HK-2 (cell line): ENCODE measurements around the gene RGS10.
"Not testable (repeated sequence)": the region's sequence is repeated elsewhere in the genome, so short reads cannot be mapped to it uniquely, and the experiment has no call there.

Experiments
- DNase-seq: peaks from one replicate; pipeline ENCODE4 v3.0.0-alpha.2; 2018; ENCODE audit not compliant: unreplicated experiment

Gene RGS10

DNA sequence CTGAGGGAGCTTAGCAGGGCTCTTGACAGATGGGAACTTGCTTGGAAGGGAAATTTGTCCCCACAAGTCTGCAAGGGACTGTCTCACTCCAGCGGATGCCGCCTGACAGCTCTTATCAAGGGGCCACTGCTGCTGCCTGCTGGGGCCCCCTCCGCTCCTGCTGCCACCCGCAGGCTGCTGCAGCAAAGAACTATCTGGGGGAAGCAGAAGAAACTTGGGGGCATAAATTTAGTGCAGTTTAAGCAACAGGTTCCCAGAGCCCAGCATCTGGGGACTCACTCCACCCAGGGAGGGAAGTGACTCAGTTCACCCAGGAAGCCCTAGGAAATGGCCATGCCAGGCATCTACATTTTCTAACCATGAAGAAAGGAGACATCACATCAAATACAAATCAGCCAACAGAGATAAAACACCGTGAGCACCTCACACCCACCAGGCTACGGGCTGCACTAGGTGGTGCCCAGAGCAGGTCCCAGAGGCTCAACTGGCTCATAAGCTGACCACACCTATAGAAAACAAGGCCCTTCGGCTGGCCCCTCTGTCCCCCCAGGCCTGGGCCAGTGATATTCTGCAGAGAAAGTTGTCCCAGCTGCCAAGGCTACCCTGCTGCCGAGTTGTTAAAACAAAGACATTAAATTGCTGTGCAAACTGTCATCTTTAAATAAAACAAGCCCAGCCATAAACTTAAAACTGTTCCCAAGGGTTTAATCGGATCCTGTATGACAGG lies 3.7 kb downstream of the RGS10 start:
- no peak for DNase-seq

DNA sequence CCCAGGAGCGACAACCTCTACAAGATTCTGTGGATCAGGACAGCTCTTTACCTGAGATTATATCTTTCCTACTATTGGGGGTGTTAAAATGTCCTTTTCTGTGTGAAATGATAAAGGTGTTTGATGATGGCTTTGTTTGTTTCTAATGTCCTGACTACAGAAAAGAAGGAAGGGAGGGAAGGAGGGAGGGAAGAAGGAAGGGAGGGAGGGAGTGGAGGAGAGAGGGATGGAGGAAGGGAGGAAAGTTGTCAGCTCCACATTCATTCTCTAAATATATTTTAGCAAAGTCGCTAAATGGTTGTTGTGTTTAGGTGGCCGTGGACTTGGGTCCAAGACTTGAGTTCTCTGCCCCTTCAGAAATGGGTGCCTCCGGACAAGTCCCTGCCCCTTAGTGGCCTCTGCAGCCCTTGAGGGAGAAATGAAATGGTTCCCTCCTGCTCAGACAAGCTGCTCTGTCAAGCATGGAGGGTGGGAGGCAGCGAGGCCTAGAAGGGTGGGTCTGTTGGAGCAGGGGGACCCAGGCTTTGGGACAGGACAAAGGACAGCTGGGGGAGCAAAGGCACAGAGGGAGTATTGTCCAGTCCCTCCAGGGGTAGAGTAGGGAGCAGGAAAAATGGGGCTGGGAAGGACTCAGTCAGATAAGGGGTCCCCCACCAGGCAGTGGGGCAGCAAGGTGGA lies 4.4 kb downstream of the RGS10 start:
- DNase-seq, result no peak

DNA sequence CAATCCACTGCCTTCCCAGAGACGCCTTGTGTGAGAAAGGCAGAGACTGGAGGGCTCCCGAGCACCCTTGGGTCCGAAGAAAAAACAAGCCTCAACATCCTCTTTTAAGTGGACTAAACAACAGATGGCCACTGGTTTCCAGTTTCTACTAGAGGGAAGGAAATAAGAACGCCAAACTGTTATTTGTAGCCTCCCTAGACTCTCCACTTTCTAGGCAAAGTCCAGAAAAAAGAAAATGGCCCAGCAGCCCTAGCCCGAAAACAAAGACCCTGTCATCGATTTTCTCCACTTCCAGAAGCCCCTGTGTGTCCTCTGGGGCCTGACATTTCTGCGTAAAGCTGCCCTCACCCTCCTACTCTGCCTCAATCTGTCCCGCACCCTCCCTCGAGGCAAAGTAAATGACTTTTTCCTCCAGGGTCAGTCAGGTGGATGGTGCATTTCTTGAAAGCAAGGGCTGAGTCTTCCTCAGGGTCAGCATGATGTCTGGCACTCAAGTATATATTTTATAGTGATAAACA lies 6.0 kb downstream of the RGS10 start:
- DNase-seq, result no peak

DNA sequence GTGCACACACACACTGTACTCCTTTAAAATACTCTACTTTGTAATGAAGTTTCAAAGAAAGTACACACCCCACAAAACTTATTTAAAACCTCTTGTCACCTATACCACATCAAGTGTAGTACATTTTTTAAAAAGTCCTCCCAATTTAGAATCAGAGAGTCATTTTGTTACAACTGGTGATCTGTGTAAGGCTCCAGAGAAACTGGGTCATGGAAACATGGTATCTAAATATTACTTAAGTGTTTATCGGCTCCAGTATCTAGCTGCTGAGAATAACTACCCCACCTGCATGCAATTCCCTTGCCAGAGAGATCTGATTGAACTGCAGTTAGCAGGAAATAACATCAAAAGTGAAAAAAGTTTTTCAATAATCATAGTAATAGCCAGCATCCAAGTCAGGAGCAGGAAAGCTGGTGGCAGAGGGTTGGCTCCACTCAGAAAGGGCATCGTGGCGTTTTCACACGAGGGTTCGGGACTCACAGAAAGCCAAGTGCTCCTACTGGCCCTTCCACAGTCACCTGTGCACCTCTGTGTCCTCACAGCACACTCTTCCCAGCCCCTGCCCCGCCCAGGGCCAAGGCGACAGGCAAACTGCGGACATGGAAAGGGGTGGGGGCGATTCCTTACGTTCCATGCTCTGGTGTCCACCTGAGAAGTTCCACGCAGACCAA lies 6.5 kb downstream of the RGS10 start:
- DNase-seq, result no peak

DNA sequence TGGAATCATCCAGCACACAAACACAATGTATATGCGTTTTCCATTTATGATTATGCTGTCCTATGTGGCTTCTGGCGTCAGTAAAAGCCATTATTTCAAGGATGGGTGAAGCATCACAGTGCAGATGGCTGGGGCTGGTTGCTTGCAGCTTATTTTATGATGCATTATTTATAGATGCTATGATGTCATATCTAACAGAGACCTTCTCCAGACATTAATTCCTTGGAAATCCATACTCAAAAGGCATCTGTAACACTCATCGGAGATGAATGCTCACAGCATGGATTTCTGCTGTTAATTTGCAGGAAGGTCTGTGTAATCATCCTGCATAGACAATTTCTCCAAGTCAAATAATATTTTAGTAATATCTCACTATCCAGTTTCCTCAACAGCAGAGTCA lies 7.2 kb downstream of the RGS10 start:
- no peak for DNase-seq

DNA sequence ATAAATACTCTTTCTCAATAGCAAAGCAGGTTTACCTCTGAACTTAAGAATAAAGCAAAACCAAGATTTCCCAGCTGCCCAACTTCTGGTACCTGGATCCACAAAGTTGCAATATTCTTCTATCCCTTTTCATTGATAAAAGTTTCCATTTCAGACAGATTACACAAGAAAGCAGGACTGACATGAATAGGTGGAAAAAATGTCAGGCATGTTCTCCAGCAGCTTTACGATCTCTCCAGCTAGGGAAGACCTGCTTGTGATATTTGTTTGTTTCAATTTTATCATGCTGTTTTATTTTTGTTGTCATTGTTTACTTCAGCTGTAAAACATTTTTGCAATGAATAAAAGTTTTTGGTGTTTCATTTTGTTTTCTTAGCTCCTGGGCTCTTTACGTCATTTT lies 9.0 kb downstream of the RGS10 start:
- DNase-seq, result no peak

DNA sequence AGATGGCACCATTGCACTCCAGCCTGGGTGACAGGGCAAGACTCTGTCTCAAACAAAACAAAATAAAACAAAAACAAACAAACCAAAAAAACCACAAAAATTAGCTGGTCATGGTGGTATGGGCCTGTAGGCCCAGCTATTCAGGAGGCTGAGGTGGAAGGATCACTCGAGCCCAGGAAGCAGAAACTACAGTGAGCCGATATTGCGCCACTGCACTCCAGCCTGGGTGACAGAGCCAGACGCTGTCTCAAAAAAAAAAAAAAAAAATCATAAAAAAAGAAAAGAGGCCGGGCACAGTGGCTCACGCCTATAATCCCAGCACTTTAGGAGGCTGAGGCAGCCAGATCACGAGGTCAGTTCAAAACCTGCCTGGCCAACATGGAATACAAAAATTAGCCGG lies 9.7 kb downstream of the RGS10 start:
- not testable (repeated sequence) for DNase-seq

DNA sequence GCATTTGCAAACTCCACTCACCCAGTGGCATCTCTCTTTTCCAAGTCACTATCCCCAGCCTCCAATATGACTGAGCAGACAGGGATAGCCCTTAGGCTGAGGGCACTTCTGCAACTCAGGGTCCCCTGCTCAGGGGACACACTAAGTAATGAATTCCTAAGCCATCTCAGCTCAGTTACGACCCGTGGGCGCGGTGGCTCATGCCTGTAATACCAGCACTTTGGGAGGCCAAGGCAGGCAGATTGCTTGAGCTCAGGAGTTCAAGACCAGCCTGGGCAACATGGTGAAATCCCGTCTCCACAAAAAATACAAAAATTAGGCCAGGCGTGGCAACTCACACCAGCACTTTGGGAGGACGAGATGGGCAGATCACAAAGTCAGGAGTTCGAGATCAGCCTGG lies 10.3 kb downstream of the RGS10 start:
- DNase-seq, result not testable (repeated sequence)

DNA sequence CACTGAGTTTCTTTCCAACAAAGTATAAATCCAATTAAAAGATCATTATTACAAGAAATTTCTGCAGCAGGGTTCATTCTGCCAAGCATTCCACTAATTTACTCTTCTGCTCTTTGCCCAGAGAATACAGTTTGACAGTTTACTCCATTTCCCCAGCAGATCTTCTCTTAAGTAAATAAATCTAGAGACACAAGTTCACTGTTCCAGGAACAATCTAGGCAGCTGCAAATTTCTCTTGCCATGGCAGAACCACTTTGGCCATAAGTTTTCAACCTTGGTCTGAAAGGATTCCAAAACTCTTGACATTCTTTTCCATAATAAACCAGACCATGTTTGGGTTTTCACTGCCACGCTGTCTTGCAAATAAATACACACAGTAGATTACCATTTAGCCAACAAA lies 11.5 kb downstream of the RGS10 start:
- no peak for DNase-seq

DNA sequence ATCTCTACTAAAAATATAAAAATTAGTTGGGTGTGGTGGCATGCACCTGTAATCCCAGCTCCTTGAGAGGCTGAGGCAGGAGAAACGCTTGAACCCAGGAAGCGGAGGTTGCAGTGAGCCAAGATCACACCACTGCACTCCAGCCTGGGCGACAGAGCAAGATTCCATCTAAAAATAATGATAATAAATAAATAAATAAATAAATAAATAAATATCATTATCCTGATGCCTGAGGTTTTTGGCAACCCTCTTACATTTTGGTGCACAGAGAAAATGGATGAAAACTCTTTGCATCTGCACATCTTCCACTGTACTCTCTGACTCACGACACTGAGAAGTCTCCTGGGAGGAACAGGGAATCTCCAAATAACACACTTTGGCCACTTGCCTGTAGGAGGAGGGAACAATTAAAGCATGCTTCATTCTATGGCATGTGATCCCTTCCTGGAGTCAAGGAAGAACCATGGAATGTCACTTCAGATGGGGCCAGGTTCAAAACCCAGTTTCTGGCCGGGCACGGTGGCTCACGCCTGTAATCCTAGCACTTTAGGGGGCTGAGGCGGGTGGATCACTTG lies 13.8 kb downstream of the RGS10 start:
- DNase-seq, result not testable (repeated sequence)

DNA sequence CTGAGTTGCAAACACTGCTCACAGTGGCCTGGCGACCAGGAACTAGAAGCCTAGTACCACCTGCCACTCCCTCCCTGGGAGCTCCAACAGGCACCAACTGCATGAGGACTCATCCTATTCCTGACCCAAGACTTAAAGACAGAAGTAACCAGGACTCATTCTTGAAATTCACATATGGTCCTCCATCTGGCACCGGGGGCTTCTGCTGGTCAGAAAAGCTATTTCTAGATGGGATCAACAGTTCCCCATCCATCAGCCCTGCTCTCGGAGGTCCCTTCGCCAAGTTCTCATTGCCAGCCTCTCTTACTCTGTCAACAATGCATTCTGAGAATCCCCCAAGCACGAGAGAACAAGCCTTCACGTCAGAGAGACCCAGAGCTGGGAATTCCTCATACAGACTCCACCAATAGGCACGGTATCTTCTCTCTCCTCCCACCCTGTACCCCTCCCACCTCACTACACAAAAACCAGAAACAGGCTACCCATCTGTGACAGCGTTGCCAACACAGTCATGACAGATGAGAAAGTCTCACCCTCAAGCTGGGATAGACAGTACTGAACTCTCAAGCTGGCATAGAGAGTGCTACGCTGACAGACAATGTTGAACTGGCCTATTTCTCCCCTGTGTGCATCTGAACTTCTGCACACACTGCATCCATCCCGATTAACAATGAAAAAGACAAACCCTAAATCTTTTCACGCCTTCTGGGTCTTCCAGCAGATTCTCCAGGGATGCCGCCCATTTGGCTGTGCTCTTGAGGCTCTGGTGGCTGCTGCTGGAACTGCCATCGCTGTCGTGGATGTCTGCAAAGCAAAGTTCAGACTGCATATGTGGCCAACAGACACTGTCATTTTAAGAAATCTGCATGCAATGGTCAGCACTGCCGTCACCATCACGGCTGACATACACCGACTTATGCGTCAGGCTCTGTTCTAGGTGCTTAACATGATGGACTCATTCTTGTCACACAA lies 15.6 kb downstream of the RGS10 start:
- DNase-seq, result no peak

DNA sequence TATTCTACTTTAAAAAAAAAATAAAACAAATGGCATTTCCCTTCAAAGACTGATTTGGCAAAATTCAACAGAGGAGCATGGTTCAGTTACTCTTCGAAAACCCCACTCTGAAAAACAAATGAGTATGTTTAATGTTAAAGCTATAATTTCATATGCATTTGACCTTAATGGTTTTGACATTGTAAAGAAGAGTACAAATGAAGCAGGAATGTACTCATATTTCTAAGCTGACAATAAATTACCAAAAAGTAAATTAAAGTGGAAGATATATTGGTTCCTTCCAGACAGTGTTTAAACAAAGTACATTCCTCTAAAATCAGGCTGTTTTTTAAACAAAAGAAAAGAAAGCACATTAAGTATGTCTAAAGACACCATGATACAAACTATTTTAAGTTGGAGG lies 16.4 kb downstream of the RGS10 start:
- no peak for DNase-seq

DNA sequence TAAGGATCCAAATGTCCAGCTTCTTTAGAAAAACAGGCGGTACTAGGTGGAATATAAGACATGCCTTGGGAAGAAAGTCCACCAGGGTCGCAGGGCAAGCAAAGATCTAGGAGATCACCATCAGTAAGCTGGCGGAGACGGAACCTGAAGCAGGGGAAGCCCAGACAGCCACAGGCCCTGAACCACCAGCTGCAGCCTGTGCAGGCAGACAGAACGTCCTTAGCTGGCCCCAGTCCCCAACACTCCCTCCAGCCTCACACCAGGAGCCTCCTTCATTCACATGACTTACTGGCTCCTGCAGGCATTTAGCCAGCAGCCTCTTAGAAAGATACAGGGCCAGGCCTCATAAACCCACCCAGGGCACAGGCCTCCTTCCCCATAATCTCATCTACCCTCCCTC lies 17.4 kb downstream of the RGS10 start:
- no peak for DNase-seq

DNA sequence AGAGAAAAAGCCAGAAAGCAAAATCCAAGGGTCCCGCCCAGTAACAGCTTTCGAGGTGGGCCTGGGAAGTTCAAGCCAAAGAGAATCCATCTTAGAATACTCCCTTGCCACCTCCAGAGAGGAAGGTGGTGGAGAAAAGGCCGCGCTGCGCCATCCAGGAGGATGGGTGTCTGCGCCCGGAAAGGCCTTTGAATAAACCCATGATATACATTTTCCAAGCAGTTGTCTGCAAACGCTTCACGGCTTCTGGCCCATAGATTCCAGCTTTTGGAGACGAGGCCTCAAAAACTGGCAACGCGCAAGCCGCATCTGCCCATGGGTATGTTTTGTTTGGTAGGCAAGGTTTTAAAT lies 17.8 kb downstream of the RGS10 start:
- DNase-seq, result no peak

DNA sequence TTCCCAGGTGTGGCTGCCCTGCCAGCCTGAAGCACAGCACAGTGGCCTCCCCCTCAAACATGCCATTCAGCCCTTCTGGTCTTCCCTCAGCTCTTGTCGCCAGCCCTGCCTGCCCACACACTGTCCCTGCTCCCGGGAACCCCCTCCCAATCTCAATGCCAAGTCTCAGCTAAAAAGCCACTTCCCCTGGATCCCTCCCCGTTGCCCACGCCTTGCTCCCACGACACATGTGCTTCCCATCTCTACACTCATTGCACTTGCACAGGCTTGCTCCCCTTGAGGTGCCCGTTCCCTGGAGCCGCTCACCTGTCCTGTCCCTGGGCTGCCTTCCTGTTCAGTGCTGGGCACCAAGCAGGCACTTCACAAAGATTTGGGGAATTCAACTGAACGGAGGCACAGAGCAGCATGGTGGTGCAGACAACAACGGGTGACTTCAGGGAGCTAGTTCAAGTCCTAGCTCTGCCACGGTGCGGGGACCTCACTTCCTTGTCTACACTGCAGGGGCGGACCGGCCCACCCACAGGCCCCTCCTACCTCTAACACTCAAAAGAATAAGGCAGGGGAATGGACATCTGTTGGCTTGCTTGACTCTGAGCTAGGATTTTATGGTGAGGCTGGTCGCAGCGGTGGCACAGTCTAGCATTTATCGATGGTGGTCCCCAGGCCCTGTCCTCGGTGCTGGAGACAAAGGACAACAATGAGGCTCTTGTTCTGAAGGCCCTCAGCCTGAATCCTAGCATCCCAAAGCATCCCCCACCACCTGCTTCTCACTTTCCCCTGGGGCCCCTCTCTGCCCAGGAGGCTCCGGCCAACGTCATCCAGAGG lies 18.4 kb downstream of the RGS10 start:
- no peak for DNase-seq

DNA sequence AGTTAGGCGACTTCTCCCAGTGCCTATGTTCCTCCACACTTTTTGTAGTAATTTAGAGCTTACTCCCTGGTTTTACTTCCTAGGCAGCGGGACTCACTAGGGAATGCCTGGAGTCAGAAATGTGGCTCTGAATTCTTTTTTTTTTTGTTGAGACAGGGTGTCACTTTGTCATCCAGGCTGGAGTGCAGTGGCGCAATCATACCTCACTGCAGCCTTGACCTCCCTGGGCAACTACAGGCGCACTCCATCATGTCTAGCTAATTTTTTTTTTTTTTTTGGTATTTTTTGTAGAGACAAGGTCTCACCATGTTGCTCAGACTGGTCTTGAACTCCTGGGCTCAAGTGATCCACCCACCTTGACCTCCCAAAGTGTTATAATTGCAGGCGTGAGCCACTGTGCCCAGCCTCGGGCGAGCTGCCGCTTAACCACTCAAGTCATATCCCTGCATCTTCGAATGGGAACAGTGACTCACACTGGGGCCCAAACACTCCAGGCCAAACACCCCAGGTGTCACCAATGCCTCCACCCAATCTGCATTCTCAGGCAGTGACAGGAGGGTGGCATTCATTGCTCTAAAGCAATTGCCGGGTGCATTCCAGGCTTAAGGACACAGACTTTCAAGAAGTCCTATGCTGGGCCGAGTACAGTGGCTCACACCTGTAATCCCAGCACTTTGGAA lies 19.6 kb downstream of the RGS10 start:
- no peak for DNase-seq

DNA sequence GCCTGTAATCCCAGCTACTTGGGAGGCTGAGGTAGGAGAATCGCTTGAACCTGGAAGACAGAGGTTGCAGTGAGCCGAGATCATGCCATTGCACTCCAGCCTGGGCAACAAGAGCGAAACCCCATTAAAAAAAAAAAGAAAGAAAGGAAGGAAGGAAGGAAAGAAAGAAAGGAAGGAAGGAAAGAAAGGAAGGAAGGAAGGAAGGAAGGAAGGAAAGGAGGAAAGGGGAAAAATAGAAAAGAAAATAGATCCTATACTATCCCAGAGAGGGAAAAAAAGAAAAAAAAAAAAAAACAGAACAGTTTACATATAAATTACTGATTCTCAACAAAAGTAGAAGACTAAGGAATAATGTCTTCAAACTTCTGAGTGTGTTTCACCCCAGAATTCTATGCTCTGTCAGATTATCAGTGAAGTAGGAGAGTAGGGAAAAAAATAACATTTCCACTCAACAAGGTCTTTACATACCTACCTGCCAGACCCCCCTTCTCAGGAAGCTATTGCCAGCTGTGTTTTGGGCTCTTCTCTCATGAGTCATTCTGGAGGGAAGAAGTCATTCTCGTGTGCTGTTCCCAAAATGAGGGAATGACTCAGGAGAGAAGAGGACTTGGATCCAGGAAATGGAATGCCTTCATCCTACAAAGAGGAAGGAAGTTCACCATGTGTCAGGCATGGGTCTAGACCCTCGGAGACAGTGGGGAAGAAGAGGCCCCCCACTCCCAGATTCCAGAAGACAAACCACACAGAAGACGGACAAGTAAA lies 20.9 kb downstream of the RGS10 start:
- DNase-seq, result peak; percentile 36

DNA sequence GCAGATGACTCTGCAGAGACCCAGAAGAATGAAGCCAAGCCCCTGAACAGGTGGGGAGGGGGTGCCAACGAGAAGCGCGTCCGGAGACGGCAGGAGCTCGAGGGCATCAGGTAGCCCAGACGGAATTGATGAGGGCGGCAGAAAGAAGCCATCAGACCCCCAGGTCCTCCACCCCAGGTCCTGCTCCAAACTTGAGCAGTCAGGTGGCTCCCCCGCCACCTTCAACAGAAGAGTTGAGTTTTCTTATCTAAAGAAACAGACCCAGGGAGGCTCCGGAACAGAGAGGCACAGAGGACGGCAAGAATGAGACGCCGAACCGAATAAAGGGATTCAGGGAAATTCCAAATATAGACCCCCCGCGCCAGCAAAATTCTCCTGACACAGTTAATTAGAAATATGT lies 22.2 kb downstream of the RGS10 start:
- no peak for DNase-seq

DNA sequence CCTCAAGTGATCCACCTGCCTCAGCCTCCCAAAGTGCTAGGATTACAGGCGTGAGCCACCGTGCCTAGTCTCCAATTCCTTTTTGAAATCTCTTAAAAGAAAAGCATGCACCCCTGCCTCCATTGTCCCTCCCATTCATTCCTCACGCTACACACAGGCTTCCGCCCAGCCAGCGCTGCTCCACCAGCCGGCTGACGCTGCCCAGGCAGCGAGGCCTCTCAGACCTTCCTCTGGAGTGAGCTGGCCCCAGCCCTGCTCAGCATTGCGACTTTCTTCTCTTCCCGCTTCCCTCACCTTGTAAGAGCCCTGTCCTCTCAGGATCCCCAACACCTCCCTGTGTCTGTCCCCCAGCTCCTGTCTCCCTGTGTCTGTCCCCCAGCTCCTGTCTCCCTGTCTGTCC lies 23.6 kb downstream of the RGS10 start:
- no peak for DNase-seq
